SW480 (cell line): ENCODE results near the gene MT1X.
A peak's percentile ranks its signal among the peaks of the same experiment; 100 is the strongest.

Experiments used
- DNase-seq: peaks from one replicate; pipeline ENCODE4 v3.0.0-alpha.2; 2016; ENCODE audit warnings: low spot score

Gene MT1X

GRCh38 chr16:56681939-56682702, at the start of gene MT1X:
MT1X (plus strand) TSS chr16:56682470; CDS start chr16:56682541, 71 bp downstream.
- peak; percentile 89 for DNase-seq

GRCh38 chr16:56632848-56633365, 49.4 kb upstream of the MT1X start:
- DNase-seq: no peak

- DNase-seq: no peak
Measured at GRCh38 chr16:56633535-56633934, 48.7 kb upstream of the MT1X start.

DNA sequence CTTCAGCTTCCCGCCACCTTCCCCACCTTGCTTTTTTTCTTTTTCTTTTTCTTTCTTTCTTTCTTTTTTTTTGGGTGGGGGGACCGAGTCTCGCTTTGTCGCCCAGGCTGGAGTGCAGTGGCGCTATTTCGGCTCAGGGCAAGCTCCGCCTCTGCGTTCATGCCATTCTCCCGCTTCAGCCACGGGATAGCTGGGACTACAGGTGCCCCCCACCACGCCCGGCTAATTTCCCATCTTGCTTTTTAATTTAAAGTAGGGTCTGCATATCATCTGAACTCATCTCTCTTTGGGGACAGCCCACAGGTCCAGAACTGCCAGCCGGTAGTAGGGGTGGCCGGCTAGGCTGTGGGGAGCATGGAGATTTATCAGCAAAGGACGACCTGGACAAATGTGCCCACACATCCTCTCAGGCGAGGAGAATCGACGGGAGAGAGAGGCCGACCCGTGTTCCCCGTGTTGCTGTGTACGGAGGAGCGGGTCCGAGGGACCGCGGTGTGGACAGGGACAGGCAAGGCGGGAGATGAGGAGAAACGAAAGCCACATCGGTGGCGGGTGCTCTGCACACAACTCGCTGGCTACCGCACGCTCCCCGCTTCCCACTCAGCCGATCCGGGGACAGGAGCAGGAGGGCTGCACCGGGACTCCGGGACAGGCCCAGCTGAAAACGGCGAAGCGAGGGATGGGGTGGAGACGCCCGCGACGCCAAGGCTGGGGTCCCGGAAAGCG, 47.4 kb upstream of the MT1X start:
- DNase-seq: no peak

- DNase-seq: no peak
Measured at GRCh38 chr16:56635441-56635967, 46.8 kb upstream of the MT1X start.

- DNase-seq: peak; percentile 52
Measured at GRCh38 chr16:56636616-56637413, 45.5 kb upstream of the MT1X start.

- DNase-seq: peak; percentile 24
Measured at GRCh38 chr16:56637814-56638750, 44.2 kb upstream of the MT1X start, which contains the start of gene MT1A. MT1A (plus strand) TSS chr16:56638666; CDS start chr16:56638739, 73 bp downstream.

- DNase-seq: no peak
Measured at GRCh38 chr16:56639045-56639444, 43.2 kb upstream of the MT1X start.

- DNase-seq: no peak
Measured at GRCh38 chr16:56640076-56640475, 42.2 kb upstream of the MT1X start.

GRCh38 chr16:56641166-56641565, 41.1 kb upstream of the MT1X start:
- DNase-seq: no peak

DNA sequence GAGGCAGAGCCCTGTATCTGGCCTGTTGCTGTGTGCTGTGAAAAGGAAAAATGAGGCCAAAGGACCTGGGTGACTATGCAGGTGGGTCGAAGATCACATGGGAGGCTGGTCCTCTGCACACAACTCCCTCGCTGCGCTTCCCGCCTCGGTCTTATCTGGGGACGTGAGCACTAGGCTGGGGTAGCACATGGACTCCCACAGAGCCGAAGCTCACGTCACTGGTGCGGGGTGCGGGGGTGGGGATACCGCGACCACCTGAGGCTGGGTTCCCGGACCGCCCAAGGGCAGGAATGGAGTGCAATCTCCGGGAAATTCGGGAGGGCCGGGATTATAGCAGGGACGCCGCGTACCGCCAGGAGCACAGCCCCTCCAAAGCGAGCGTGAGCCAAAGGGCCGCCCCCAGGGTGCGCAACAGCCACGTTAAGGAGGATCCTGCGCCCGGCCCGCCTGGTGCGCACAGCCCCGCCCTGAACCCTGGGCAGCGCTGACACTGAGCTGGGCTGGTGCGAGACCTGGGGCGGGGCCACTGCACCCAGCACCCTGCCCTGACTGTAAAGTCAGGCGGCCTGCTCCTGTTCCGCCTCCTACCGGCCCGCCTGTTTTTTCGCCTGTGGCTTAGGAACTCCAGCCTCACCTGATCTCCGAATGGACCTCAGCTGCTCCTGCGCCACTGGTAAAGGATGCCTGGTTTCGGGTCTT, 39.0 kb upstream of the MT1X start:
- DNase-seq: peak; percentile 54

- DNase-seq: no peak
Measured at GRCh38 chr16:56643833-56644232, 38.4 kb upstream of the MT1X start.

DNA sequence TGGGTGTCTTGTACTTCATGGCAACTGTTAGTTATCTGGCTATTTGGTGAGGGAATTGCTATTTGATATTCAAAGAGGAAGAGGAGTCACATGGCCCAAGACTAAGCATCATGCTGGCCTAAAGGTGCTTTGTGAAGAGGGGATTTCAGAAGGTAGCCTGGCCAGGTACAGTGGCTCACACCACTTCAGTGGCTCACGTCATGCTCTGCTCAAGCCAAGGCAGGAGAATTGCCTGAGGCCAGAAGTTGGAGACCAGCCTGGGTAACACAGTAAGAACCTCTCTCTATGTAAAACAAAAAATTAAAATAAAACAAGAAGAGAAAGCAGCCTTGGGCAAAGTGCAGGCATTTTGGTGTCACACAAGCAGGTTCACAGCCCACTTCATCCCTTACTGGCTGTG, 37.0 kb upstream of the MT1X start:
- DNase-seq: no peak

GRCh38 chr16:56645838-56646237, 36.4 kb upstream of the MT1X start:
- DNase-seq: no peak

DNA sequence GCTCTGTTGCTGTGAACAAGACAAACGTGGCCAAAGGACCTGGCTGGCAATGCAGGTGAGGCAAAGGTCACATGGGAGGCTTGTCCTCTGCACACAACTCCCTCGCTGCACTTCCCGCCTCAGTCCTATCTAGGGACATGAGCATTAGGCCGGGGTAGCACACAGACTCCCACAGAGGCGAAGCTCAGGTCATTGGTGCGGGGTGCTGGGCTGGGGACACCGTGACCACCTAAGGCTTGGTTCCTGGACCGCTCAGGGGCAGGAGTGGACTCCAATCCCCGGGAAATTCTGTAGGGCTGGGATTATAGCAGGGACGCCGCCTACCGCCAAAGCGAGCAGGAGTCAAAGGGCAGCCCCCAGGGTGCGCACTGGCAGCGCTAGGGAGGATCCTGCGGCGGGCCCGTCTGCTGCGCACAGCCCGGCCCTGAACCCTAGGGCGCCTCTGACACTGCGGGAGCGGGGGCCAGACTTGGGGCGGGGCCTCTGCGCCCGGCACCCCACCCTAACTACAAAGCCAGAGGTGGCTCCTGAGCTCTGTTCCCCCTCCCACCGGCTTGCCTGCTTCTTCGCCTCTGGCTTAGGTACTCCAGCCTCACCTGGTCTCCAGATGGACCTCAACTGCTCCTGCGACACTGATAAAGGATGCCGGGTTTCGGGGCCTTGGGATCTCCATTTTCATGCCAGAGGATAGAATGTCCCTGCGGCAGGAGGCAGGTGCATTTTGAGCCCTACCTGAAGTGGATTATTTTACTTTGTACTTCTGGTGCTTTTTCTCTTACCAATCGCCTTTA, 34.4 kb upstream of the MT1X start:
- DNase-seq: no peak

DNA sequence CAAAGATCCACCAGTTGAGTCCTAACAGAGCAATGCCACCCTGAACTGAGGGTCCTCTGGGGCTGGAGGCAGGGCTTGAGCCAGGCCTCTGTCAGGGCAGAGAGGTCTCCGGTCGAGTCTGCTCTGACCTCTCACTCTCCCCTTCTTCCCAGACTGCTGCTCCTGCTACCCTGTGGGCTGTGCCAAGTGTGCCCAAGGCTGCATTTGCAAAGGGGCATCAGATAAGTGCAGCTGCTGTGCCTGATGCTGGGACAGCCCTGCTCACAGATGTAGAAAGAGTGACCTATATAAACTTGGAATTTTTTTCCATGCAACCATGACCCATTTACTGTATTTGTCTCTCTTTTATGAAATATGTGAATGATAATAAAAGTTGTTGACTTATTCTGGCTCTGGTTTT, 33.0 kb upstream of the MT1X start:
- no peak for DNase-seq

- no peak for DNase-seq
Measured at GRCh38 chr16:56649820-56650219, 32.5 kb upstream of the MT1X start.

DNA sequence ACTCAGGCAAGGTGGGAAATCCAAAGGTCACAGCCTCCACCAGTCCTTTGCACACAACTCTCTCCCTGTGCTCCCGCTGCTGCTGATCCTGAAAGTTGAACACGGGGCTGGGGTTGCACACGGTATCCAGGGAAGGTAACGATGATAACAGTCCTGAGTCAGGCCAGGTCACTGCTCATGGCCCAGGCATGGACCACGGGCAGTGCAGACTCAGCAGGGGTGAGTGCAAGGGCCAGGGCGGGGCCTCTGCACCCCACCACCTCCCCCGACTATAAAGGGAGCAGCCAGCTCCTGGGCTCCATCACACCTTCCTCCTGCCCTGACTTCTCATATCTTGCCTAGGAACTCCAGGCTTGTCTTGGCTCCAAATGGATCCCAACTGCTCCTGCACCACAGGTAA, 30.7 kb upstream of the MT1X start, which contains the start of gene MT1B:
TSS of gene MT1B (plus strand) at position 301 of the 400 bp plus-strand sequence. CDS start at position 369, 68 bp downstream.
- DNase-seq: no peak

DNA sequence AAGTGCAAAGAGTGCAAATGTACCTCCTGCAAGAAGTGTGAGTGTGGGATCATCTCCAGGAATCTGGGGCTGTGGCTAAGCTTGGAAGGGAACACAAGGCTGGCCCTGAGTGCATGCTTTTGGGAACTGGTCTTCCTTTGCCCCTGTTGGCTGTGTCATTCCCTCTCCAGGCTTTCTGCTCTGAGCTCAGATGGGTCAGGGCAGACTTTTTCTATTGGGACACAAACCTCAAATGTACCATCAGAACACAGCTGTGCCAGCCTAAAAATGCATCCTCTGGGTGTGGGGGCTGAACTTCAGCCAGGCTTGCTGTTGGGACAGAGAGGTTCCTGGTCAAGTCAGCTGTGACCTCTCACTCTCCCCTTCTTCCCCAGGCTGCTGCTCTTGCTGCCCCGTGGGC, 29.7 kb upstream of the MT1X start:
- no peak for DNase-seq
